Measurements from ENCODE around the gene MRPS31.
"Not testable (repeated sequence)": the region's sequence is repeated elsewhere in the genome, so short reads cannot be mapped to it uniquely, and the experiment has no call there.

The MRPS31 gene

GRCh38 chr13:40758811-40759210 is 12.2 kb downstream of the MRPS31 start:
- no peak for DNase-seq

GRCh38 chr13:40756042-40756441 is 14.9 kb downstream of the MRPS31 start:
- no peak for DNase-seq

DNA sequence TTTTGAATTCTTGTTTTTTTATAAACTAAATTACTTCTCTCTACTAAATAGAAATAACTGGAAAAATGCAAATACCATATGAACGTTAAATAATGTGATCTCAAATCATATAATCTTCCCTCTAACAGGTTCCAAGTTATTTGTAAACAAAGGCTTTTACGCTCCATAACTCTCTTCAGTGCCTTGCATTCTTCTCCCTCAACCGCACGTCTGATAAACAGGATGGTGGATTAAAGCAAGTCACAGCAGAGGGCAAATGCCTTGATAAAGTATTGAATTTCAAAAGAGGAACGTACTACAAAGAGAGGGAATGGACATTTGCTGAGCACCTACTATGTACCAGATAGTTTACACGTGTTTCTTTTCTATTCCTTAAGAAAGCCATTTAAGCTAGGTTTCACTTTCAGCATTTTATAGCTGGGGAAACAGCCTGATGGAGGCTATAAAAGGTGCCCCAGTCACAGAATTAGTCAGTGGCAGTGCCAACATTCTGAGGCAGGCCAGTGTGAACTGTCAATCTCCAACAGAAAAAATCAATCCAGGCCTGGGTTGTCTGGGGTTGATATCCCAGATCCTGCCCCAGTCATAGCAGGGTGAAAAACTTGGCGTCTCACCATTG is 15.8 kb downstream of the MRPS31 start:
- DNase-seq = no peak

- DNase-seq = no peak
Measured at GRCh38 chr13:40749327-40749726, 21.7 kb downstream of the MRPS31 start.

- DNase-seq = peak; percentile 26
Measured at GRCh38 chr13:40735232-40735548, 35.8 kb downstream of the MRPS31 start.

DNA sequence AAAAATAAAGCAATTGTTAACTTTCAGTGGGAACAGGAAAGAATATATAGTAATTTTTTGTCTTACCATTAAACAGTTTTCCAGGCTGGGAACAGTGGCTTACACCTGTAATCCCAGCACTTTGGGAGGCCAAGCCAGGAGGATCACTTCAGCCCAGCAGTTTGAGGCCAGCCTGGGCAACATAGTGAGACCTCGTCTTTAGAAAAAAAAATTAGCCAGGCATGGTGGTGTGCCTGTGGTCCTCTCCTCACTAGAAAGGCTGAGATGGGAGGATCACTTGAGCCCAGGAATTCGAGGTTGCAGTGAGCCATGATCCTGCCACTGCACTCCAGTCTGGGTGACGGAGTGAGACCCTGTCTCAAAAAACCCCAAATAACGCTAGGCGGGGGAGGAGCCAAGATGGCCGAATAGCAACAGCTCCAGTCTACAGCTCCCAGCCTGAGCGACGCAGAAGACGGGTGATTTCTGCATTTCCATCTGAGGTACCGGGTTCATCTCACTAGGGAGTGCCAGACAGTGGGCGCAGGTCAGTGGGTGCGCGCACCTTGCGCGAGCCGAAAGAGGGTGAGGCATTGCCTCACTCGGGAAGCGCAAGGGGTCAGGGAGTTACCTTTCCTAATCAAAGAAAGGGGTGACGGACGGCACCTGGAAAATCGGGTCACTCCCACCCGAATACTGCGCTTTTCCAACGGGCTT is 36.3 kb downstream of the MRPS31 start:
- not testable (repeated sequence) for DNase-seq

DNA sequence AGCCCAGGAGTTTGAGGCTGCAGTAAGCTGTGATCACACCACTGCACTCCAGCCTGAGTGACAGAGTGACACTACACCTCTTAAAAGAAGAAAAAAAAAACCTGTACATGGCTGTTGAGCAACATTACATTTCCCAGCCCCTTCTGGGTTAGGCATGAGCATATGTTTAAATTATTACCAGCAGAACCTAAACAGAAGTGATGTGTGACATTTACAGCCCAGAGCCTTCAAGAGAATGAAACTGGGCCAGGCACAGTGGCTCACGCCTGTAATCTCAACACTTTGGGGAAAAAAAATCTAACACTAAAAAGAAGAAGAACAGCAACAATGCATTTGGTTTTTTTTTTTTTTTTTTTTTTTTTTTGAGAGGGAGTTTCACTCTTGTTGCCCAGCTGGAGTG is 38.3 kb downstream of the MRPS31 start:
- no peak for DNase-seq

GRCh38 chr13:40728595-40728994 is 42.4 kb downstream of the MRPS31 start:
- DNase-seq = no peak

DNA sequence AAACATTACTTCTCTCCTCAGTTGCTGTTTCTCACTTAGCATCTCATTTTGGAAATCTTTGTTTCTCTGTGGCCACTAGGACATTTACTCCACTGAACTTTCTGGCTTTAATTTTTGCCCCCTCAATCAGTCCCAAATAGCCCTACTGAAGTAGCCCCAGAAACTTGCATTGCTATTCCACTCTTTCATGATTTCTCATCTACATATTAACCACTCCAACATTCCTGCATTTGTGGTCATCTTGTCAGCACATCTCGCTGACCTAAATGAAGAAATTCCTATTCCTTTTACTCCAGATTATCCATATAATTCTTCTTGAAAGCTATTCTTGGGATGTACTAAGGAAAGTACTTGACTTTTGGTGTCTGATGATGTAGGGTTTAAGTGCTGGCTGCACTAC is 56.6 kb downstream of the MRPS31 start:
- DNase-seq = not testable (repeated sequence)

GRCh38 chr13:40706439-40706838 is 64.6 kb downstream of the MRPS31 start:
- no peak for DNase-seq

GRCh38 chr13:40697711-40698110 is 73.3 kb downstream of the MRPS31 start:
- DNase-seq = no peak

DNA sequence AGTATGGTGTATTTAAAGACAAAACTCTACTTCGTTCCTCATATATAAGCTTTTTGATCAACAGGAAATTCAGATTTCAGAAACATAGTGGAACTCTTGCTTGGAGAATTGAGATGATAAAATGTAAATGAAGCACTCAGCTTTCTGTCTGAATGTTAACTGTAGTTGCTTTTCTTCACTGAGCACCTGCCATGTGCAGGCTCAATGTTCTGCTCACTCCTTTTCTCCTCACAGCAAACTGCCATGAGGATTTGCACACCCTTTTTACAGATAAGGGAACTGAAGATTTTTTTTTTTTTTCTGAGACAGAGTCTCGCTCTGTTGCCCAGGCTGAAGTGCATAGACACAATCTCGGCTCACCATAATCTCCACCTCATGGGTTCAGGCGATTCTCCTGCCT is 76.6 kb downstream of the MRPS31 start:
- no peak for DNase-seq

DNA sequence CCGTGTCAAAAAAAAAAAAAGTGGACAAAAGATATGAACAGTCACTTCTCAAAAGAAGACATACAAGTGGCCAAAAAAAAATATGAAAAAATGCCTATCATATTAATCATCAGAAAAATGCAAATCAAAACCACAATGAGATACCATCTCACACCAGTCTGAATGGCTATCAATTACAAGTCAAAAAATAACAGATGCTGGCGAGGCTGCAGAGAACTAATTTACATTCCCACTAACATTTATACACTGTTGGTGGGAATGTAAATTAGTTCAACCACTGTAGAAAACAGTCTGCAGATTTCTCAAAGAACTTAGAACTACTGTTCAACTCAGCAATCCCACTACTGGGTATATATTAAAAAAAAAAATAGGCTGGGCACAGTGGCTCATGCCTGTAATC is 78.0 kb downstream of the MRPS31 start:
- DNase-seq = no peak

GRCh38 chr13:40688781-40689180 is 82.2 kb downstream of the MRPS31 start:
- DNase-seq = no peak

- DNase-seq = no peak
Measured at GRCh38 chr13:40682449-40683240, 88.3 kb downstream of the MRPS31 start.

GRCh38 chr13:40681341-40682146 is 89.4 kb downstream of the MRPS31 start:
- no peak for DNase-seq

- DNase-seq = no peak
Measured at GRCh38 chr13:40680659-40681323, 90.2 kb downstream of the MRPS31 start.

DNA sequence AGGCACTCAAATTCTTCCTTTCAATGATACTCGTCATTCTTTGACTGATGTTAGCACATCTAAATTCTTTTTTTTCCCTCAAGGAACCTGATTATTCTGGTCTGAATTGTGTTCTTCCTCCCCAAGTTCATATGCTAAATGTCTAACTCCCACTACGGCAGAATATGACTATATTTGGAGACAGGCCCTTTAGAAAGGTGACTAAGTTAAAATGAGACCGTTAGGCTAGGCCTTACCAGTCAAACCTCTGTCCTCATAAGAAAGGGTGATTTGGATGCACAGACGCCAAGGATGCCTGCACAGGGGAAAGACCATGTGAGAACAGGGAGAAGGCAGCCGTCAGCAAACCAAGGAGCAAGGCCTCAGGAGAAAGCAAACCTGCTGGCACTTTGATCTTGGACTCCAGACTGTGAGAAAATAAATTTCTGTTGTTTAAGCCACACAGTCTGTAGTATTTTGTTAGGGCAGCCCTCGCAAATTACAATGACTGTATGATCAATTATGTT is 91.5 kb downstream of the MRPS31 start:
- no peak for DNase-seq
